Suprapubic skin (tissue), 4 donors: ENCODE results near the gene VCX2. TPM values are rescaled to one million over a fixed set of nuclear protein-coding genes. Genes with fewer than 3 reads are reported as not detected.
"Not testable (repeated sequence)": the region's sequence is repeated elsewhere in the genome, so short reads cannot be mapped to it uniquely, and the experiment has no call there.

Experiments
- DNase-seq, 2 donors: peaks; one replicate each; pipeline ENCODE4 v3.0.0-alpha.2; 2019; ENCODE audit warnings: low spot score in 2 of 2
- H3K27ac ChIP-seq: fragments of 200-600 bp; sonication (generic); one replicate; pipeline ENCODE4 v1.5.1; 2019
- H3K27me3 ChIP-seq: fragments of 200-600 bp; sonication (generic); one replicate; pipeline ENCODE4 v1.5.1; 2019
- H3K36me3 ChIP-seq: fragments of 200-600 bp; sonication (generic); one replicate; pipeline ENCODE4 v1.5.1; 2019
- H3K4me1 ChIP-seq: fragments of 200-600 bp; sonication (generic); one replicate; pipeline ENCODE4 v1.5.1; 2019
- H3K4me3 ChIP-seq: fragments of 200-600 bp; sonication (generic); one replicate; pipeline ENCODE4 v1.5.1; 2019; ENCODE audit warnings: mild to moderate bottlenecking
- H3K9me3 ChIP-seq: fragments of 200-600 bp; sonication (generic); one replicate; pipeline ENCODE4 v1.5.1; 2019
- CTCF ChIP-seq, 2 donors: fragments of 200-600 bp in 1 of 2; fragments of 450-650 bp in 1 of 2; sonication (generic) in 1 of 2; IDR thresholded peaks; one replicate each; pipeline ENCODE4 v1.5.1; 2016 to 2019; ENCODE audit warnings: antibody characterized with exemption in 2 of 2, mild to moderate bottlenecking in 1 of 2, moderate library complexity in 1 of 2
- EP300 ChIP-seq: sonication (generic); formaldehyde crosslinking; IDR thresholded peaks from one replicate; pipeline ENCODE4 v1.6.1; 2017; ENCODE audit warnings: antibody characterized with exemption
- POLR2A ChIP-seq, 2 donors: fragments of 450-650 bp; IDR thresholded peaks; one replicate each; pipeline ENCODE4 v1.6.1; 2017; ENCODE audit warnings: antibody characterized with exemption in 2 of 2, mild to moderate bottlenecking in 2 of 2, moderate library complexity in 2 of 2
- POLR2AphosphoS5 ChIP-seq, 3 donors: sonication (generic); formaldehyde crosslinking; IDR thresholded peaks; one replicate each; pipeline ENCODE4 v1.6.1; 2017; ENCODE audit warnings: antibody characterized with exemption in 3 of 3
- WGBS: methylation state at CpG from one replicate; pipeline ENCODE4 v1.1.5; 2018; 5-methylcytosine and 5-hydroxymethylcytosine counted together
- total RNA-seq, 4 donors: library from RNA; depleted of rRNA; stranded (reverse); fragments of >200 nt; gene quantifications; one replicate each; pipeline ENCODE4 v1.1.0, GENCODE V29; 2016

VCX2 gene
- total RNA-seq, 4 donors from 2014 or later, result not detected

GRCh38 chrX:8139716-8140115, 31.4 kb downstream of the VCX2 start:
- WGBS, result 54% methylated on average over 4 of the region's 4 CpGs
- H3K9me3 ChIP-seq, result no peaks in the 10 kb centered on the region
- no peak overlapping the region for H3K27ac ChIP-seq
- no peaks in the 10 kb centered on the region for H3K36me3 ChIP-seq
- DNase-seq, result no peak
- H3K27me3 ChIP-seq, result no peaks in the 10 kb centered on the region
- TF ChIP-seq POLR2AphosphoS5 (IDR thresholded peaks at IDR 0.05), result no peak
- no peak for TF ChIP-seq CTCF (IDR thresholded peaks at IDR 0.05)
- TF ChIP-seq POLR2A (IDR thresholded peaks at IDR 0.05), result no peak
- TF ChIP-seq EP300, result no peak
- no peaks in the 10 kb centered on the region for H3K4me1 ChIP-seq
- H3K4me3 ChIP-seq, result no peak overlapping the region

- H3K9me3 ChIP-seq, result no peaks in the 10 kb centered on the region
- 86% methylated on average over 5 of the region's 5 CpGs for WGBS
- no peak overlapping the region for H3K27ac ChIP-seq
- no peaks in the 10 kb centered on the region for H3K36me3 ChIP-seq
- H3K4me3 ChIP-seq, result no peak overlapping the region
- H3K27me3 ChIP-seq, result no peaks in the 10 kb centered on the region
- no peak for TF ChIP-seq EP300
- TF ChIP-seq CTCF (IDR thresholded peaks at IDR 0.05), result no peak
- TF ChIP-seq POLR2AphosphoS5 (IDR thresholded peaks at IDR 0.05), result no peak
- TF ChIP-seq POLR2A (IDR thresholded peaks at IDR 0.05), result no peak
- no peaks in the 10 kb centered on the region for H3K4me1 ChIP-seq
- DNase-seq, result no peak
Observed at GRCh38 chrX:8138252-8138651, 32.8 kb downstream of the VCX2 start.

- H3K27me3 ChIP-seq, result no peaks in the 10 kb centered on the region
- H3K27ac ChIP-seq, result no peak overlapping the region
- WGBS, result 85% methylated on average over 3 of the region's 3 CpGs
- H3K4me1 ChIP-seq, result no peaks in the 10 kb centered on the region
- no peaks in the 10 kb centered on the region for H3K9me3 ChIP-seq
- no peak for TF ChIP-seq EP300
- no peaks in the 10 kb centered on the region for H3K36me3 ChIP-seq
- no peak overlapping the region for H3K4me3 ChIP-seq
- no peak for DNase-seq
Observed at GRCh38 chrX:8126648-8127047, 44.4 kb downstream of the VCX2 start.

GRCh38 chrX:8126092-8126491, 45.0 kb downstream of the VCX2 start:
- TF ChIP-seq POLR2AphosphoS5 (IDR thresholded peaks at IDR 0.05) (no peak), CTCF (IDR thresholded peaks at IDR 0.05) (no peak), EP300 (no peak)
- 77% methylated on average over 1 of the region's 1 CpG for WGBS
- H3K27me3 ChIP-seq, result no peaks in the 10 kb centered on the region

GRCh38 chrX:8125566-8125965, 45.5 kb downstream of the VCX2 start:
- Histone ChIP-seq H3K4me3 (no peak overlapping the region), H3K36me3 (no peaks in the 10 kb centered on the region), H3K27me3 (no peaks in the 10 kb centered on the region), H3K27ac (no peak overlapping the region), H3K4me1 (no peaks in the 10 kb centered on the region), H3K9me3 (no peaks in the 10 kb centered on the region)
- no peak for TF ChIP-seq EP300
- TF ChIP-seq POLR2A (IDR thresholded peaks at IDR 0.05), result no peak
- no peak for TF ChIP-seq CTCF (IDR thresholded peaks at IDR 0.05)
- TF ChIP-seq POLR2AphosphoS5 (IDR thresholded peaks at IDR 0.05), result no peak
- no peak for DNase-seq
- WGBS, result 68% methylated on average over 4 of the region's 6 CpGs

More at GRCh38 chrX:8126092-8126491, 45.0 kb downstream of the VCX2 start:
- DNase-seq, result no peak
- Histone ChIP-seq H3K9me3 (no peaks in the 10 kb centered on the region), H3K27ac (no peak overlapping the region), H3K4me1 (no peaks in the 10 kb centered on the region), H3K4me3 (no peak overlapping the region), H3K36me3 (no peaks in the 10 kb centered on the region)

DNA sequence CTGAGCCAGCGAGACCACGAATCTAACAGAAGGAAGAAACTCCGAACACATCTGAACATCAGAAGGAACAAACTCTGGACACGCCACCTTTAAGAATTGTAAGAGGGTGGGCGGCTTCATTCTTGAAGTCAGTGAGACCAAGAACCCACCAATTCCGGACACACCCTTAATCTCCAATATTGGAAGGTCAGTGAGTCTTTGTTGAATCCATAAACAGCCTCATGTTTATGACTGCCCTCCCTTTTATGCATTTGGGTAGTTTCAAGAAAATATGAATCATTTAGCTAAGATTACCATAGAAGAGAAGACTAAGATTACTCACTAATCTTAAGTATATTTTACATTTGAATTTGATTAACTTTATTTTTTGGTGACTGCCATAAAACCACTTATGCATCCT, 48.5 kb downstream of the VCX2 start:
- H3K27me3 ChIP-seq, result no peaks in the 10 kb centered on the region
- WGBS, result 87% methylated on average over 6 of the region's 6 CpGs
- no peak overlapping the region for H3K27ac ChIP-seq
- no peaks in the 10 kb centered on the region for H3K36me3 ChIP-seq
- H3K9me3 ChIP-seq, result no peaks in the 10 kb centered on the region
- DNase-seq, result no peak
- H3K4me1 ChIP-seq, result no peaks in the 10 kb centered on the region
- H3K4me3 ChIP-seq, result no peak overlapping the region
- TF ChIP-seq CTCF (IDR thresholded peaks at IDR 0.05), result no peak

DNA sequence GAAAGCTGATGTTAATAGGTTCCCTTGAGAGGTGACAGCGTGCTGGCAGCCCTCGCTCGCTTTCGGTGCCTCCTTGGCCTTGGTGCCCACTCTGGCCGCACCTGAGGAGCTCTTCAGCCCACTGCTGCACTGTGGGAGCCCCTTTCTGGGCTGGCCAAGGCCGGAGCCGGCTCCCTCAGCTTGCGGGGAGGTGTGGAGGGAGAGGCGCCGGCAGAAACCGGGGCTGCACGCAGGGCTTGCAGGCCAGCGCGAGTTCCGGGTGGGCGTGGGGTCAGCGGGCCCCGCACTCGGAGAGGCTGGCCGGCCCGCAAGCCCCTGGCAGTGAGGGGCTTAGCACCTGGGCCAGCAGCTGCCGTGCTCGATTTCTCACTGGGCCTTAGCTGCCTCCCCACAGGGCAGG, 49.7 kb downstream of the VCX2 start:
- not testable (repeated sequence) for H3K9me3 ChIP-seq, H3K4me1 ChIP-seq
- 94% methylated on average over 8 of the region's 23 CpGs for WGBS

More for the DNA sequence above, 49.7 kb downstream of the VCX2 start:
- H3K4me3 ChIP-seq, H3K27ac ChIP-seq, DNase-seq, H3K36me3 ChIP-seq, H3K27me3 ChIP-seq: not testable (repeated sequence)
